Activated T-helper 2 cell treated with anti-CD3 and anti-CD28 coated beads, Interferon-gamma antibody, Interleukin-2, Interleukin-4, amounts not matched to agents 10 μg/mL and 5 μg/mL and 100 μg/mL, durations not matched to agents 14 hours and 24 hours and 36 hours (primary cell): ENCODE data around the gene GRAMD1A. TPM values are rescaled to one million over a fixed set of nuclear protein-coding genes. Genes with fewer than 3 reads are reported as not detected.

Experiments
- DNase-seq: peaks from one replicate; pipeline ENCODE4 v3.0.0; 2021; ENCODE audit warnings: low spot score
- H3K27ac Mint-ChIP-seq: one replicate; pipeline ENCODE4 v1.8.0; 2021; ENCODE audit warnings: mixed read lengths
- H3K27me3 Mint-ChIP-seq: one replicate; pipeline ENCODE4 v1.8.0; 2021; ENCODE audit warnings: low read depth, mixed read lengths
- H3K36me3 Mint-ChIP-seq: one replicate; pipeline ENCODE4 v1.8.0; 2021; ENCODE audit warnings: low read depth, mixed read lengths
- H3K4me1 Mint-ChIP-seq: one replicate; pipeline ENCODE4 v1.8.0; 2021; ENCODE audit warnings: low read depth, mixed read lengths
- H3K4me3 Mint-ChIP-seq: one replicate; pipeline ENCODE4 v1.8.0; 2021; ENCODE audit warnings: low read depth, mild to moderate bottlenecking, moderate library complexity, mixed read lengths
- H3K9me3 Mint-ChIP-seq: one replicate; pipeline ENCODE4 v1.8.0; 2021; ENCODE audit warnings: mixed read lengths
- intact Hi-C: fragments of 100-400 bp; cut with micrococcal nuclease; formaldehyde crosslinking; loops from one replicate; pipeline ENCODE4 v1.15.1; 2023
- total RNA-seq: library from RNA; stranded (reverse); gene quantifications from 2 replicates; pipeline ENCODE4 v1.2.3, GENCODE V29; 2022

The GRAMD1A gene
- total RNA-seq, 1 donor from 2014 or later, result 260 TPM

- H3K4me1 Mint-ChIP-seq, result peaks cover 10% of the 10 kb centered on the region
- H3K9me3 Mint-ChIP-seq, result no peaks in the 10 kb centered on the region
- intact Hi-C loops, result no loop called here
- H3K27ac Mint-ChIP-seq, result no peak overlapping the region
- H3K36me3 Mint-ChIP-seq, result no peaks in the 10 kb centered on the region
- no peak overlapping the region for H3K4me3 Mint-ChIP-seq
- no peak for DNase-seq
- no peaks in the 10 kb centered on the region for H3K27me3 Mint-ChIP-seq
Observed at GRCh38 chr19:35063940-35064818, 64.1 kb downstream of the GRAMD1A start.

DNA sequence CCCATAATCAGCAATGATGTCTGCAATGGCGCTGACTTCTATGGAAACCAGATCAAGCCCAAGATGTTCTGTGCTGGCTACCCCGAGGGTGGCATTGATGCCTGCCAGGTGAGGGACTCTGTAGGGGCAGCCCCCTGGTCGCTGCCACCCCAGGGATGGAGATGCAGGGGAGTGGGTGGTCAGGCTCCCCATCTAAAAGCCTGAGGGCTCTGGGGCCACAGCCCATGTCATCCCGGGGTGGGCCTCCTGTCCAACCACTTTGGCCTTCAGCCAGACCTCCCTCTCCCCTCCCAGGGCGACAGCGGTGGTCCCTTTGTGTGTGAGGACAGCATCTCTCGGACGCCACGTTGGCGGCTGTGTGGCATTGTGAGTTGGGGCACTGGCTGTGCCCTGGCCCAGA is 65.5 kb downstream of the GRAMD1A start:
- no peak for DNase-seq
- no peak overlapping the region for H3K4me3 Mint-ChIP-seq
- H3K4me1 Mint-ChIP-seq, result peaks cover 10% of the 10 kb centered on the region
- H3K9me3 Mint-ChIP-seq, result no peaks in the 10 kb centered on the region
- H3K36me3 Mint-ChIP-seq, result no peaks in the 10 kb centered on the region
- H3K27me3 Mint-ChIP-seq, result no peaks in the 10 kb centered on the region
- no peak overlapping the region for H3K27ac Mint-ChIP-seq
- intact Hi-C loops, result loop anchor here (5.0 kb wide), 1 partner anchor 72 kb away; the partner anchor contains the start of genes FXYD1 and LGI4

GRCh38 chr19:35066121-35066520 is 66.0 kb downstream of the GRAMD1A start:
- intact Hi-C loops, result loop anchor here (2.0 to 5.0 kb wide), 2 partner anchors 49 to 71 kb away; partner anchors contain the start of genes FXYD1, FXYD3 and LGI4

DNA sequence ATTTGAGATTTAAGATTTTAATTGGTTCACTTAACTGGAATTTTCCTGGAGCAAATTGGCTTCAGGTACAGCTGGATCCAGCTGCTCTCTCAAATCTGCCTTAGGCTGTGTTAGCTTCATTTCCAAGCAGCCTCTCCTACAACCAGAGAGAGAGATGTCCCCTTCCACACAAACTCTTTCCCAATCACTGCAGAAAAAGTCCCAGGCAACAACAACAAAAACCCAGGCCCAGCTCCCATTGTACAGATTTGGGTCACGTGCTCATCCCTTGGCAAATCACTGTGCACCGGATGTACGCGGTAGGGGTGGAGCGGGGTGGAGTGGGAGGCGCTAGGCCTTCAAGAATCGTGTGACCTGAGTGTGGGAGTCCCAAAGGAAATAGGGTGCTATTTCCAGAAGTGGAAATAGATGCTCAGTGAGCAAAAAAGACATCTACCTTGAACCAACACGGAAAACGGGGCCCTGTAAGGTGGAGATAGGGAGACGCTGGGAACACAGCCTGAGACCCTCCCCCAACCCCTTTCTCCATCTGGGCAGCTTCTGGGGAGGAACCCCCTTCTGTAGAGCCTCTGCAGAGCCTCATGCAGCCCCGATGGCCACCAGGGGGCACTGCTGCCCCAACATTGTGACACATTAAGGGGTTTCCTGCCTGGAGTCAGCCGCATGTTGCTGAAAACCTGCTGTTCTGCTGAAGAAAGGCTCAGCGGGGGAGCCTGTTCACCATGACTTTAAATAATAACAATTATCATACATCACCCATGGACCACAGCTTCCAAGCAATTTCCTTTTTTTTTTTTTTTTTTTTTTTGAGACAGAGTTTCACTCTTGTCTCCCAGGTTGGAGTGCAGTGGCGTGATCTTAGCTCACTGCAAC is 66.8 kb downstream of the GRAMD1A start:
- intact Hi-C loops, result loop anchor here (2.0 to 5.0 kb wide), 2 partner anchors 48 to 70 kb away; partner anchors contain the start of genes FXYD1, FXYD3 and LGI4

More at GRCh38 chr19:35066121-35066520, 66.0 kb downstream of the GRAMD1A start:
- H3K4me3 Mint-ChIP-seq, result no peak overlapping the region
- no peak overlapping the region for H3K27ac Mint-ChIP-seq
- no peaks in the 10 kb centered on the region for H3K27me3 Mint-ChIP-seq
- peaks cover 10% of the 10 kb centered on the region for H3K4me1 Mint-ChIP-seq
- no peaks in the 10 kb centered on the region for H3K9me3 Mint-ChIP-seq
- DNase-seq, result no peak
- H3K36me3 Mint-ChIP-seq, result no peaks in the 10 kb centered on the region

GRCh38 chr19:35068941-35069634 is 69.0 kb downstream of the GRAMD1A start:
- no peak overlapping the region for H3K27ac Mint-ChIP-seq
- H3K36me3 Mint-ChIP-seq, result no peaks in the 10 kb centered on the region
- DNase-seq, result no peak
- no peaks in the 10 kb centered on the region for H3K9me3 Mint-ChIP-seq
- intact Hi-C loops, result loop anchor here (5.0 kb wide), 1 partner anchor 68 kb away; the partner anchor contains the start of genes FXYD1 and LGI4
- no peaks in the 10 kb centered on the region for H3K27me3 Mint-ChIP-seq
- H3K4me3 Mint-ChIP-seq, result no peak overlapping the region
- peaks cover 8% of the 10 kb centered on the region for H3K4me1 Mint-ChIP-seq

More for the DNA sequence above, 66.8 kb downstream of the GRAMD1A start:
- no peaks in the 10 kb centered on the region for H3K9me3 Mint-ChIP-seq
- H3K4me1 Mint-ChIP-seq, result peaks cover 10% of the 10 kb centered on the region
- no peak overlapping the region for H3K4me3 Mint-ChIP-seq
- no peaks in the 10 kb centered on the region for H3K27me3 Mint-ChIP-seq
- H3K36me3 Mint-ChIP-seq, result no peaks in the 10 kb centered on the region
- peak; percentile 75 for DNase-seq
- H3K27ac Mint-ChIP-seq, result peak overlapping the region; percentile 27

DNA sequence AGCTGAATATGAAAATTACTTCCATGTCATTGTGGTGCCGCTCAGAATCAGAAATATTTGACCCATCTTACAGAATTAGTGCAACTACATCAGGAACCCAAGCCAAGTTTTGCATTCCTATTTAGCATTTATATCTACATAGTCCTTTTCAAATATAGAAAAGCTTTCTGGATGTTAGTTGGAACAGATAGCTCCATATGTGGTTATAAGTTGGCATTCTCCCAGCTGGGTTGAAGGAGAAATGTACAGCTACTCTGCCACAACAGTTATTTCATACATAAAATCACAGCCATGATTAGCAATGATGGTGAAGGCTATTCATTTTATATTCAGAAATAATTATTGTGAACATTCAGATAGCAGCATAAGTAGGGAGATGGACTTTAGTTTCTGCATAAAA is 69.6 kb downstream of the GRAMD1A start:
- H3K4me3 Mint-ChIP-seq, result no peak overlapping the region
- no peaks in the 10 kb centered on the region for H3K36me3 Mint-ChIP-seq
- DNase-seq, result no peak
- H3K9me3 Mint-ChIP-seq, result no peaks in the 10 kb centered on the region
- peaks cover 7% of the 10 kb centered on the region for H3K4me1 Mint-ChIP-seq
- no peak overlapping the region for H3K27ac Mint-ChIP-seq
- H3K27me3 Mint-ChIP-seq, result no peaks in the 10 kb centered on the region
- intact Hi-C loops, result loop anchor here (5.0 kb wide), 1 partner anchor 68 kb away; the partner anchor contains the start of genes FXYD1 and LGI4

- H3K27ac Mint-ChIP-seq, result no peak overlapping the region
- peaks cover 7% of the 10 kb centered on the region for H3K4me1 Mint-ChIP-seq
- H3K4me3 Mint-ChIP-seq, result no peak overlapping the region
- no peaks in the 10 kb centered on the region for H3K9me3 Mint-ChIP-seq
- no peak for DNase-seq
- no peaks in the 10 kb centered on the region for H3K27me3 Mint-ChIP-seq
- no peaks in the 10 kb centered on the region for H3K36me3 Mint-ChIP-seq
- intact Hi-C loops, result no loop called here
Observed at GRCh38 chr19:35070471-35070870, 70.3 kb downstream of the GRAMD1A start.

- intact Hi-C loops, result no loop called here
- no peaks in the 10 kb centered on the region for H3K27me3 Mint-ChIP-seq
- no peak overlapping the region for H3K4me3 Mint-ChIP-seq
- H3K4me1 Mint-ChIP-seq, result no peaks in the 10 kb centered on the region
- H3K36me3 Mint-ChIP-seq, result no peaks in the 10 kb centered on the region
- H3K27ac Mint-ChIP-seq, result no peak overlapping the region
- no peak for DNase-seq
- H3K9me3 Mint-ChIP-seq, result no peaks in the 10 kb centered on the region
Observed at GRCh38 chr19:35073516-35073915, 73.4 kb downstream of the GRAMD1A start.

DNA sequence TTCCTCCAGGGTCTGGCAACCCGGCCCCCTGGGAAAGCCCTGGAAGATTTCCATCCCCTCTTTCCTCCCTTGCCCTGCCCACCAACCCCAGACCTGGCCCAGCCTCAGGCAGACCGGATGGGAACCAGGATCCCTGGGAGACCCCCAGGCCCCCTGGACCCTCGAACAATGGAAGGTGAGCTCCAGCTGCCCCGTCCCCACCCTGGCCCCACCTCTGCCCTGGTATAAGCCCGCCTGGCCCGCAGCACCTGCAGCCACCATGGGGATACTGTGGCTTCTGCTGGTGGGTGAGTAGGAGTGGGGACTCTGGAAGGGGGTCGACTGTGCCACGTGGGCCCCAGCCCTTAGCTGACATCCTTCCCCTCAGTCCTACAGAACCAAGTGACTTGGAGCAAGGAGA is 73.8 kb downstream of the GRAMD1A start:
- Mint-ChIP-seq H3K36me3 (no peaks in the 10 kb centered on the region), H3K27me3 (no peaks in the 10 kb centered on the region), H3K9me3 (no peaks in the 10 kb centered on the region), H3K4me3 (no peak overlapping the region), H3K27ac (no peak overlapping the region), H3K4me1 (no peaks in the 10 kb centered on the region)
- DNase-seq, result no peak
- intact Hi-C loops, result no loop called here

GRCh38 chr19:35074426-35075201 is 74.5 kb downstream of the GRAMD1A start:
- intact Hi-C loops, result no loop called here
- H3K4me1 Mint-ChIP-seq, result no peaks in the 10 kb centered on the region

DNA sequence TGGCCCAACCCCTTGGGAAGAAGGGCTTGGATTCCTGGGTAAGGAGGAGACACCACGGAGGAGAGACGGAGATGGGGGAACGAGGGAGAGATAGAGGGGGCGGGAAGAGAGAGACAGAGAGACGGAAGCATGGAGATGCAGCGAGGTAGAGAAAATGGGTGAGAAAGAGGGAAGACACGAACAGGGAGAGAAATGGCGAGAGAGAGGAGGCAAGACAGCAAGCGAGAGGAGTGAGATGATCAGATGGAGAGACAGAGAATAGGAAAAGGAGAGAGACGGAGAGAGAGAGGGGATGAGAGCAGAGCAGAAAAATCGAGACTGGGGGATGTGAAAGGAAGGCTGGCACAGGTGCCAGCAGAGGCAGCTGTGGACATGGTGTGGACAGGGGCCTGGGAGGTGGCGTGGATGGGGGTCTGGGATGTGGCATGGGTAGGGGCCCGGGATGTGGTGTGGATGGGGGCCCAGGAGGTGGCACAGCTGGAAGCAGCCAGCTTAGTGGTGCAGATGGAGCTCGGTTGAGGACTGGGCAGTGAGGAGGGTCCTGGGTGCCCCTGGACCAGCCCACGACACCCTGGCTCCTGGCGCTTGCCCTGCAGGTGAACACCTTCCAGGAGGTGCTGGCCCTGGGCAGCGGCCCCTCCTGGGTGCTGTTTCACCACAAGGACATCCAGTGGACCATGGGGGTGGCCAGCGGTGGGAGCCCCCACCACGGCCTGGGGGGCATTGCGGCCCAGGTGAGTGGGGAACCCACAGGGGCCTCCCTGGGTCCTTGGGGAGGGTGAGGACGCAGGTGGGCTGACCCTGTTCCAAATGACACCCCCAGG is 75.3 kb downstream of the GRAMD1A start:
- Mint-ChIP-seq H3K4me3 (no peak overlapping the region), H3K36me3 (no peaks in the 10 kb centered on the region), H3K9me3 (no peaks in the 10 kb centered on the region), H3K4me1 (no peaks in the 10 kb centered on the region), H3K27me3 (no peaks in the 10 kb centered on the region), H3K27ac (no peak overlapping the region)
- intact Hi-C loops, result no loop called here
- no peak for DNase-seq

More at GRCh38 chr19:35074426-35075201, 74.5 kb downstream of the GRAMD1A start:
- Mint-ChIP-seq H3K27ac (no peak overlapping the region), H3K9me3 (no peaks in the 10 kb centered on the region), H3K36me3 (no peaks in the 10 kb centered on the region), H3K27me3 (no peaks in the 10 kb centered on the region), H3K4me3 (no peak overlapping the region)
- DNase-seq, result no peak
